K562 (cell line): ENCODE results near the gene CTSK. TPM values are rescaled to one million over a fixed set of nuclear protein-coding genes. Genes with fewer than 3 reads are reported as not detected.

ENCODE experiments used
- ATAC-seq: fragments of 200-7000 bp; cut with Tn5 transposase; 3 replicates; pipeline ENCODE4 v1.9.1; 2020; ENCODE audit warnings: moderate library complexity
- BruUV-seq: library from RNA; stranded (reverse); fragments of 400-500 nt; replicated peaks from 2 replicates; lab custom pipeline; 2021; lab: Mats Ljungman, UMichigan
- CTCF ChIA-PET: fragments of 300-600 bp; formaldehyde crosslinking; extraction: SDS; loops from one replicate; lab custom pipeline; 2021; ENCODE audit warnings: low intra/inter-chr PET ratio; lab: Yijun Ruan, JAX
- POLR2A ChIA-PET: fragments of 300-600, 350-650 bp; sonication (Branson Sonifier 250); formaldehyde crosslinking; extraction: SDS; loops from one replicate; lab custom pipeline; 2021; ENCODE audit warnings: antibody characterized with exemption, inconsistent platforms; lab: Yijun Ruan, JAX
- DNase-seq, 4 experiments: peaks; one replicate each; pipeline versions ENCODE4 v3.0.0 to v3.0.0-alpha.2; 2011 to 2018; ENCODE audit warnings: low spot score in 3 of 4, mixed read lengths in 3 of 4; ENCODE audit errors: extremely low read depth in 1 of 4
- FAIRE-seq: peaks from 2 replicates; lab custom pipeline; 2011; peaks lifted over from hg19 to GRCh38; lab: Jason Lieb, UNC
- H2AFZ ChIP-seq: 2 replicates; pipeline ENCODE4 v1.6.0; 2011; ENCODE audit warnings: low read depth, low read length, control low read depth, inconsistent platforms
- H3K27ac ChIP-seq: fragments of 200-600 bp; 3 replicates; pipeline ENCODE4 v1.8.0; 2011; ENCODE audit warnings: low read depth, mild to moderate bottlenecking, control low read depth, inconsistent platforms, low read length, moderate library complexity, mixed read lengths; ENCODE audit errors: extremely low read depth
- H3K27me3 ChIP-seq, 2 experiments: fragments of 300-600 bp in 1 of 2; 2 replicates in 1 of 2; 3 replicates in 1 of 2; pipeline versions ENCODE4 v1.6.0 to v1.8.0; 2011; ENCODE audit warnings: inconsistent platforms in 2 of 2, low read length in 2 of 2, mild to moderate bottlenecking in 1 of 2, mixed read lengths in 1 of 2, moderate library complexity in 1 of 2; ENCODE audit not compliant: control insufficient read depth in 2 of 2, insufficient read depth in 2 of 2
- H3K36me3 ChIP-seq: fragments of 300-600 bp; 3 replicates; pipeline ENCODE4 v1.8.0; 2011; ENCODE audit warnings: mild to moderate bottlenecking, low read length, inconsistent platforms; ENCODE audit not compliant: control insufficient read depth, insufficient read depth
- H3K4me1 ChIP-seq, 2 experiments: fragments of 200-600 bp in 1 of 2; replicated peaks in 1 of 2; 2 replicates in 1 of 2; 3 replicates in 1 of 2; pipeline versions ENCODE4 v1.5.1 to v1.8.0; 2011; ENCODE audit warnings: inconsistent platforms in 2 of 2, low read length in 2 of 2, mild to moderate bottlenecking in 1 of 2, mixed read lengths in 1 of 2, moderate library complexity in 1 of 2; ENCODE audit not compliant: control insufficient read depth in 2 of 2, insufficient read depth in 2 of 2
- H3K4me2 ChIP-seq: 2 replicates; pipeline ENCODE4 v1.6.1; 2011; ENCODE audit warnings: low read length, control low read depth, inconsistent platforms, mixed read lengths; ENCODE audit not compliant: insufficient read depth
- H3K4me3 ChIP-seq: fragments of 200-600 bp; sonication (generic), shearing (Covaris generic); 2 replicates; pipeline ENCODE4 v1.5.1; 2016; ENCODE audit warnings: control low read depth, inconsistent platforms
- H3K79me2 ChIP-seq: fragments of 200-600 bp; 3 replicates; pipeline ENCODE4 v1.8.0; 2011; ENCODE audit warnings: low read length, inconsistent platforms; ENCODE audit not compliant: control insufficient read depth, insufficient read depth
- H3K9ac ChIP-seq, 2 experiments: 2 replicates each; pipeline versions ENCODE4 v1.6.0 to v1.6.1; 2011; ENCODE audit warnings: low read depth in 2 of 2, low read length in 2 of 2, control low read depth in 1 of 2, inconsistent platforms in 1 of 2, mild to moderate bottlenecking in 1 of 2, mixed read lengths in 1 of 2; ENCODE audit not compliant: insufficient read depth in 1 of 2
- H3K9me1 ChIP-seq: one replicate; pipeline ENCODE4 v1.6.0; 2011; ENCODE audit warnings: inconsistent platforms, mild to moderate bottlenecking, low read length, moderate library complexity; ENCODE audit not compliant: control insufficient read depth, insufficient read depth
- H3K9me3 ChIP-seq: replicated peaks from 2 replicates; pipeline ENCODE4 v1.5.1; 2011; ENCODE audit warnings: low read depth, low read length, inconsistent platforms; ENCODE audit not compliant: control insufficient read depth, insufficient read depth
- H4K20me1 ChIP-seq: replicated peaks from 2 replicates; pipeline ENCODE4 v1.6.1; 2011; ENCODE audit warnings: low read length, inconsistent platforms, mixed read lengths; ENCODE audit not compliant: control insufficient read depth, insufficient read depth
- POLR2B ChIP-seq: fragments of 450-650 bp; IDR thresholded peaks from 2 replicates; pipeline ENCODE4 v1.6.1; 2018; ENCODE audit warnings: low read depth; ENCODE audit not compliant: partially characterized antibody
- TAF1 ChIP-seq: IDR thresholded peaks from 2 replicates; pipeline ENCODE4 v1.6.1; 2011; ENCODE audit warnings: mild to moderate bottlenecking, low read length, moderate library complexity; ENCODE audit not compliant: insufficient read depth, control insufficient read depth, severe bottlenecking; ENCODE audit errors: extremely low read depth
- ZNF512 ChIP-seq: IDR thresholded peaks from 2 replicates; pipeline ENCODE4 v1.6.1; 2016; ENCODE audit warnings: missing genetic modification characterization, missing compliant biosample characterization
- ZNF551 ChIP-seq: fragments of 250-450 bp; sonication (Bioruptor Pico); IDR thresholded peaks from 2 replicates; pipeline ENCODE4 v1.5.0; 2021; ENCODE audit warnings: mild to moderate bottlenecking, moderate library complexity
- WGBS: fragments of 100-300 bp; shearing (Covaris generic); methylation state at CpG from one replicate; pipeline ENCODE4 v1.1.6; 2016; ENCODE audit warnings: low coverage, mixed read lengths; ENCODE audit not compliant: insufficient coverage; ENCODE audit errors: missing lambda C conversion rate; 5-methylcytosine and 5-hydroxymethylcytosine counted together
- in situ Hi-C: fragments of 300-500 bp; cut with MboI; formaldehyde crosslinking; loops from 4 replicates; pipeline ENCODE4 v1.15.0; 2018; ENCODE audit warnings: inconsistent platforms, mixed read lengths
- intact Hi-C: fragments of 100-400 bp; cut with micrococcal nuclease; formaldehyde crosslinking; loops from 2 replicates; pipeline ENCODE4 v1.14.2; 2022
- polyA plus RNA-seq, 8 experiments: library from polyadenylated mRNA; depleted of rRNA in 4 of 8; stranded (reverse) in 5 of 8; unstranded in 3 of 8; fragments of >200 nt; fragmentation: Nextera tagmentation in 2 of 8; fragmentation: Illumina TruSeq in 1 of 8; extraction: Ambion mirVana in 2 of 8; extraction: Trizol in 1 of 8; gene quantifications; 2 replicates each; pipeline versions ENCODE4 v1.2.1 to v1.2.3, GENCODE V29; 2011 to 2014; ENCODE audit warnings: inconsistent platforms in 1 of 8, missing spikeins in 1 of 8
- total RNA-seq, 7 experiments: library from RNA; depleted of rRNA in 6 of 7; stranded (reverse); fragments of >200 nt in 6 of 7; fragmentation: Illumina TruSeq in 2 of 7; extraction: Trizol in 2 of 7; gene quantifications; 2 replicates each; pipeline versions ENCODE4 v1.2.1 to v1.2.3, GENCODE V29; 2011 to 2021; ENCODE audit warnings: low replicate concordance in 1 of 7

The CTSK gene
- total and polyA plus RNA-seq, 9 of the 15 experiments (the other 6 are each of a cell fraction or from before 2014, with no cell fraction given) = 0.84 to 2.5 (median 1.3) TPM

- Histone ChIP-seq H3K27ac (no peak overlapping the region), H3K4me3 (no peak overlapping the region), H3K9ac (no peak overlapping the region), H3K9me3 (no peaks in the 10 kb centered on the region), H3K4me2 (no peak overlapping the region), H3K4me1 (peaks cover 2 to 5% of the 10 kb centered on the region in 2 experiments; a peak in 1 of 5 replicates), H2AFZ (no peak overlapping the region), H4K20me1 (no peaks in the 10 kb centered on the region), H3K36me3 (peaks cover 21% of the 10 kb centered on the region; the same call in 2 of the 3 replicates)
- DNase-seq (no peak), FAIRE-seq (no peak), ATAC-seq (no peak)
- POLR2A ChIA-PET = interaction anchor here (0.6 kb wide), 1 partner anchor 47 kb away, joined by 3 read pairs; no protein-coding TSS in a partner anchor
- intact Hi-C loops = no loop called here
- no TSS peak for BruUV-seq
- in situ Hi-C loops = no loop called here
- TF ChIP-seq ZNF551 (no peak), POLR2B (no peak), ZNF512 (tag) (peak; percentile 35; the same call in 1 of the 2 replicates), TAF1 (no peak)
- TF ChIP-seq, all 486 proteins: peak for 1
- CTCF ChIA-PET = no interaction called here
- no peaks in the 10 kb centered on the region for H3K27me3 ChIP-seq
- WGBS = 82% methylated on average over 2 of the region's 2 CpGs
- no peaks in the 10 kb centered on the region for H3K9me1 ChIP-seq
- H3K79me2 ChIP-seq = no peaks in the 10 kb centered on the region
These were observed 34.3 kb upstream of the CTSK start for GRCh38 chr1:150842343-150842742.
